Fibroblast of skin of right quadriceps (primary cell): Measurements from ENCODE around the gene FDCSP.
"Not testable (repeated sequence)": the region's sequence is repeated elsewhere in the genome, so short reads cannot be mapped to it uniquely, and the experiment has no call there.

Experiments used
- DNase-seq: peaks from one replicate; pipeline ENCODE4 v3.0.0-alpha.2; 2013

FDCSP gene

GRCh38 chr4:70225824-70226223 is at the start of gene FDCSP:
FDCSP (plus strand) TSS chr4:70226124; CDS start chr4:70231195, 5,071 bp downstream.
- no peak for DNase-seq

GRCh38 chr4:70177090-70177489 is 48.8 kb upstream of the FDCSP start:
- no peak for DNase-seq

GRCh38 chr4:70178075-70178660 is 47.8 kb upstream of the FDCSP start:
- no peak for DNase-seq

- DNase-seq, result no peak
Measured at GRCh38 chr4:70179811-70180210, 46.1 kb upstream of the FDCSP start.

- no peak for DNase-seq
Measured at GRCh38 chr4:70181864-70182263, 44.1 kb upstream of the FDCSP start.

DNA sequence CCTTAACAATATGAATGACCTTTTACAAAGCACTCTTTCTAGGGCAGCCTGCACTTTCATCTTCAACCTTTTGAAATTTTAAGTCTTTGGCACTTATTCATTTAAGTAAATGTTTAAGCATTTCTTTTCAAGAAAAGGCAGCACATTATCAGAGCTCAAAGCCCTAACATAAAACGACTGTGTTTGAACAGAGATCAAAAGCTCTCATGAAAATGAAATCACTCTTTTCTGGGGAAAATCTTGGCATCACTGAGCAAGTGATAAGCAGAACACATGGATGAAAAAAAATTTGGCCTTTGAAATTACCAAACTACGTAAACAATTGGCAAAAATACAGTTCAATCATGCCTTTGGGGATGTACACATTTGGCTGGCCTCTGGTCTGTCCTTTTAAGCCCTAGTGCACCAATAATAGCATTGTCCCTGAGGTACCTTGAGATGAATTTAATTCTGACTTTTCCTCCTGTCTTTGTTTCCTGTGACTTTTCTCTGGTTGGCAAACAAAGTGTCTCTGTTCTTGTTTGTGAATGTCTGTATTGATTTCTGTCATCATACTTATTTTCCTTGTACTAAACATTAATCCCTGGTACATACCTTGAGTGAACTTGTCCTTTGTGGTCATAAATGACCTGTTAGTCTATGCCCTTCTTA is 43.3 kb upstream of the FDCSP start:
- DNase-seq, result no peak

DNA sequence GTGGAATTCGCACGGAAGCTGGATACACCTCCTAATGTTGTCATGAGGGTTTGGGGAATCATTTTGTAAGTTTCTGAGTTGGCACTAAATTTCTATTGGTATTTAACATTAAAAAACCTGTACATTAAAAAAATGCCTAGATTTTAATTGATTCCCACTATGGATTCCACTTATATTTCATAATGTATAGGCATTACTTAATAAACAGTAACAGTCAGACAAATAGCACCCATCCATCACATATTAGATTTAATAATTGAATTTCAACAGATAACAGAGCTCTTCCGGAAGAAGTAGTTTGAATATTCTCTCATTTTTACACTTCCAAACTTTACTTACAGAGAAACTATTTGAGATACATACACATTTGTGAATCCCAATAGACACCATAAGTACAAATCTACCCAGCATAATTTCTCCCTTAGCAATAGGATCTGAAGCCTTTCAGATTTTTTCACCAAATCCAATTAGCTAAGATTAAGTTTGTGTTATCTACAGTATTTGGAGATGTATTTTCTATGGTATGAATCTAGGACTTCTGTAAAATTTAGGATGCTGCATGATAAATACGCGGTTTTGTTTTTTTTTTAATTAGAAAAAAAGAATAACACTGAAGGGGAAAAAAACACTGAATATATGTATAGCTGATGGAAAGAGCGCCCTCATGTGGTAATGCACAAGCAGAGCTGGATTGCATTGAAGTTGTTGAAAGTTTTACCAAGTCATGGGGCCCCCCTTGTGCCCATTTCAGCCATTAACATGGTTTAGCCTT is 42.6 kb upstream of the FDCSP start:
- peak; percentile 38 for DNase-seq

DNA sequence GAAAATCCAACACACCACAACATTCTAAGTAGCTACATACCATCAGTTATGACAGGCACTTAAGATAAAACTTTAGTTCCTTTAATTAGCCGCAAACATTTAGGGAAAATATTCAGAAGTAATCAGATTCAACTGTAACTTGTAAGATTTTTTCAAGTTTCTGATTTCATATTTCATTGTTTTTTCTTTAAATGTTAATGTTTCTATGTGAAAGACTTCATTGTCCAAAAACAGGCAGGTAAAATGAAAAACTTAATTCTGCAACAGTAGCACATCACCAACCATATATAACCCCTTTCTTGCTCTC is 42.0 kb upstream of the FDCSP start:
- no peak for DNase-seq

DNA sequence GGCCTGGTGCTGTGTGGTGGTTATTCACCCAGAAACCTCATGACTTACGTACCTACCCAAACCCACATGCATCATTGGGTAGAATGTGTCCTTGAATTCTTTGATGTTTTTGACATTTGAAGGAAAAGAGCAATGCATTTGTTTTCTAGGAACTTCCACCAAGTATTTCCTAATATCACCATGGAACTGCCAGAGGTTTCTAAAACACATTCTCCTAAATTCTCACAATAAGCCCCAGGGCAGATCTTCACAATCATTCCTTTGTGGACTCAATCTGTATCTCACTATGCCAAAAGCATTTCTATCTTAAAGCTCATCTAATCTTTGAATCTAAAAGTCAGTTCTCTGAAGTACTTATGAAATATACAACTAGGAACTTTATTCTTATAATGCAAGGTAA is 38.7 kb upstream of the FDCSP start:
- DNase-seq, result no peak

DNA sequence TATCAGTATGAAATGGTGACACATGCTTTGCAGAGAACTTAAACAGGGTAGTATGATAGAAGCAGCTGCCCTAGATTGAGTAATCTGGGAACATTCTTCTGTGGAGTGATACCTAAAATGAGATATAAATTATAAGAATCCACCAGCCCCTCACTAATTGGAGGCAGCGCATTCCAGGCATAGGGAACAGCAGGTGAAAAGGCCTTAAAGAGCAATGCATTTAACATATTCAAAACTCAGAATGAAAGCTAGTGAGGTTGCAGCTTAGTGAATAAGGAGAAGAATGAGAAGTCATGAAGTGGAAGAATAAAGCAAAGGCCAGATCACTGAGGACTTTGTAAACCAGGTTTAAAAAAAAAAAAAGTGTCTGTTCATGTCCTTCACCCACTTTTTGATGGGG is 35.3 kb upstream of the FDCSP start:
- no peak for DNase-seq

DNA sequence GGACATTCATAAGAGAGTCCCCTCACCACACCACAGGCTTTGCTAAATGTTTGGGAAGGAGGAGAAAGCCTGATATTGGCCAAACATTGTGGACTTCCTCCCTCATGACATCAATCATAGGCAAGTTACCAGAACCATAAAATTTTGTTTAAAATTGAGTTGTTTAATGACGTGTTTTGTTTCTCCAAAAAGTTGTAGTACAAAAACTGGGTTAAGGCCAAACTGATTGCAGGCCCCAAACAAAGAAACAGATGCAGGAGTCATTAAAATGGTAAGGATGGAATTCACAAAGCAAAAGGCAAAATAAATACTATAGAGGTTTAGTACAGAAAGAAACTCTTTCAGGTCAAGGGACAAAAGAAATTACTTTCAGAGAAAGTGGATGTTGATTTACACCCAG is 34.3 kb upstream of the FDCSP start:
- DNase-seq, result no peak

DNA sequence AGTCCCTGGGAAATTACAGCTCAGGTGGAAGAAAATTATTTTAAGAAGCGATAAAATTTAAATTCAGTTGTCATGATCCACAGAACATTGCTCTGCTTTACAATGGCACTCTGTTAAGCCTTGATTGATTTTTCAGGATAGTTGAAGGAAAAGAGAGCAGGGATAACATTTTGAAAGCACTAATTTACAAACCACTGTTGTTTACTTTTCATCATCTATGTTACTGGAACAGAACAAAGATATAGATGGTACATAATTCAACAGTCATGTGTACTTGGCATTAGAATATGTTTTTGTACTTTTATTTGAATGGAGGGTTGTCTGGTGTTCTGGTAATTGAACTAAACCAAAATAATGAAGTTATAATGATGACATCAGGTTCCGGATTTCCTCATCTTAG is 33.0 kb upstream of the FDCSP start:
- no peak for DNase-seq

DNA sequence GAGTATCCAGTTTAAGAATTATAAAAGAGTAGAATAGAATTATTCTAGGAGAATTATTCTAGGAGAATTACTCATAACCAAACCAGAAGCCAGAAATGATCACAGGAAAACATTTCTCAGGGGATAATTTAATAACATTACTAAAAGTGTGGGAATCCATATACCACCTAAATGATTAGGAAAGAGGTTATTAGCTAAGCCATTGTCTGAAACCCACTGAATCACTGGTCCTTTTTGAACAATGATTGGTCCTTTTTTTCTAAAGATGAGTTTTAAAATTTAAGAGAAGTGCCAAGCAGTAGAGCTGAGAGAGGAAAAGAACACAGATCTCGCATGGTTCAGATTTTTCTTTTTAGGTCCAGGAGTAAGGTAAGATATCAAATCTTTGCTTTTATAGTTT is 30.5 kb upstream of the FDCSP start, which contains the start of gene ODAM:
Gene ODAM (plus strand): TSS at position 301 of the 400 bp plus-strand sequence. CDS start 819 bp downstream, outside the sequence.
- DNase-seq, result no peak

DNA sequence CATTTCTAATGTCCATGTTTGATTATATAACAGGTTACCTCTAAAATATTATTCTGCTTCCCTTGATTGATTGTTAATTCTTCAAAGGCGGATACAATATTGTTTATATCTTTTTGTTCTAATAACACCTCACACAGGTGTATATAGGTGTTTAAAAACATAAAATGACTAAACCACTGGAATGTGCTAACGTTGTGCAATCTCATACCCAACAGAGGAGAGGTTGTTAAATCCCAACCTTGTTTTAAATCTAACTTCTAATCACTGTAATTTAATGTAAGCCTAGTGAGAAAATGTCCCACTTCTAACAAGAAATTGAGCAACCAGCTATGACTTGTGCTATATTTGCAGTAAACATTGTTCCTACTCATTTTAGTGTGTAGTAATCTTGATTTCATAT is 29.1 kb upstream of the FDCSP start:
- no peak for DNase-seq

DNA sequence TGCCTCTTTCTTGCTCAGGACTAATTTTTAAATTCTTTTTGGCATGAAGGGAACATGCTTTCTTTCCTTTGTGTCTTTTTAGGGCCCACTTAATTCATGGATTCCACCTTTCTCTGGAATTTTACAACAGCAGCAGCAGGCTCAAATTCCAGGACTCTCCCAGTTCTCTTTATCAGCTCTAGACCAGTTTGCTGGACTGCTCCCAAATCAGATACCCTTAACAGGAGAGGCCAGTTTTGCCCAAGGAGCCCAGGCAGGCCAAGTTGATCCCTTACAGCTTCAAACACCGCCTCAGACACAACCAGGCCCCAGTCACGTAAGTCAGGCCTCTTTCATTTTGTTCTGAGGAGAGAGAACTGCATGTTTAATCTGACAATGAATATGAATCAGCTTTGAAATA is 28.1 kb upstream of the FDCSP start:
- no peak for DNase-seq

GRCh38 chr4:70203601-70204000 is 22.3 kb upstream of the FDCSP start:
- no peak for DNase-seq

DNA sequence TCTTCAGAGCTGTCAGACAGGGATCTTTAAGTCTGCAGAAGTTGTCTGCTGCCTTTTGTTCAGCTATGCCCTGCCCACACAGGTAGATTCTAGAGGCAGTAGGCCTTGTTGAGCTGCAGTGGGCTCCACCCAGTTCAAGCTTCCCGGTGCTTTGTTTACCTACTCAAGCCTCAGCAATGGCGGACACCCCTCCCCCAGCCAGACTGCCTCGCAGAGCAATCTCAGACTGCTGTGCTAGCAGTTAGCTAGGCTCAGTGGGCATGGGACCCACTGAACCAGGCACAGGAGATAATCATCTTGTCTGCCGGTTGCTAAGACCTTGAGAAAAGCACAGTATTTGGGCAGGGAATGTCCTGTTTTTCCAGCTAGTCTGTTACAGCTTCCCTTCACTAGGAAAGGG is 13.2 kb upstream of the FDCSP start:
- not testable (repeated sequence) for DNase-seq

GRCh38 chr4:70216109-70216508 is 9.8 kb upstream of the FDCSP start:
- not testable (repeated sequence) for DNase-seq

GRCh38 chr4:70216550-70216949 is 9.4 kb upstream of the FDCSP start:
- DNase-seq, result not testable (repeated sequence)

- not testable (repeated sequence) for DNase-seq
Measured at GRCh38 chr4:70221389-70221788, 4.5 kb upstream of the FDCSP start.

DNA sequence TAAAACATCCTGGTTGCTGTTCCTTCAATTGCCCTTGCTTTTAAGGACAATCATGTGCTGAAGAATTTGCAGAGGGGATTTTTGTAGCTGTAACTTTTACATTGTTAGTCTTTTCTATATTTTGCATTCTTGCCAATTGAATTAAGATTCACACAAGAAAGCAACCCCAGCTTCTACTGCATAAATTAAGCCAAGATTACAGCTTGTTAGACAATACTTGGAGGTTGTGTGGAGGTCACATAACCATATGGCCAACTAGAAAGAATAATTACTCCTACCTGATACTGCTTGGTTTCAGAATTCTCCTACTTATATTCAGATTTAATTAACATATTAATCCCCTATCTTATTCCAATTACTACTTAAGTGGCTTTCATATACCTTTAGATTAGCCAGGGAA is 4.1 kb upstream of the FDCSP start:
- DNase-seq, result not testable (repeated sequence)

- peak; percentile 17 for DNase-seq
Measured at GRCh38 chr4:70236125-70236524, 10.2 kb downstream of the FDCSP start.

DNA sequence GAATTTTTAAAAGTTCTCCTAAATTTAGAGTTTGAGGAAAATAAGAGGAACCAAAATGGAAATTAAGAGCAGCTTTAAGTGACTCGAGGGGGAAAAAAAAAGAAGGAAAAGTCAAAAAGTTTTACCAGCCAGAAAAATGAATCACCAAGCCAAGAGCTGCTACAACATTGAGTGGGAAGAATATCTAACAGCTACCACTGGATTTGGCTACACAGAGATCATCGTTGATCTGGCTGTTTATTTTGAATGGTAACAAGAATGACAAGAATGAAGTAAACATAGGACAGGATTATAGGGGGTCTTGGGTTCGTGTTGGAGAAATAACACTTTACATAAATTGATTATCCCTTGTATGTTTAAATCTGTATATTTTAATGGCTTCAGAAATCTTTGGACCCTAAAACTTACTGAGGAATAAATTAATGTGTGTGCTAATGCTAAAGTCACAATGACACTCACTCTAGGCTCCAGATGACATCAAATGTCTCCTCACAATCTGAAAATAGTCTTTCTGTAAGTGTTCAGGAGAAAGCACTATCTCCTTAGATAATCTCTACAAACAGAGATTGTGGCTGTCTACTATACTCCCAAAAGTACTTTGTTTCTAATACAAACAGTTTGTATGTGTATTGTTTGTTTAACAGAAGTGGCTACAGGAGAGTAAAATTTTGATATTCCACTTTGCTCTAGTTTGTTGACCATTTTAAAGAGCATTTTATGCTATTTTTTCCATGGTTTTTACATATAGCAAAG is 13.4 kb downstream of the FDCSP start:
- DNase-seq, result no peak
